CD4-positive, CD25-positive, alpha-beta regulatory T cell (primary cell): ENCODE results near the gene ARGFX. TPM values are rescaled to one million over a fixed set of nuclear protein-coding genes. Genes with fewer than 3 reads are reported as not detected.

Source experiments
- ATAC-seq, 2 donors: fragments of 150-1000 bp; cut with Tn5 transposase; one replicate each; pipeline ENCODE4 v1.10.0; 2021; ENCODE audit warnings: low read depth in 2 of 2, moderate number of reproducible peaks in 2 of 2, moderate library complexity in 1 of 2
- DNase-seq, 3 donors: peaks; one replicate each; pipeline versions ENCODE4 v3.0.0 to v3.0.0-alpha.2; 2012 to 2022; ENCODE audit warnings: mixed read lengths in 1 of 3
- H3K27ac ChIP-seq: one replicate; pipeline ENCODE4 v1.7.0; 2013; ENCODE audit warnings: mild to moderate bottlenecking, low read length; ENCODE audit not compliant: insufficient read depth, poor library complexity, severe bottlenecking
- H3K27me3 ChIP-seq: one replicate; pipeline ENCODE4 v1.7.0; 2013; ENCODE audit warnings: low read length; ENCODE audit not compliant: control insufficient read depth, insufficient read depth
- H3K36me3 ChIP-seq: one replicate; pipeline ENCODE4 v1.7.0; 2013; ENCODE audit warnings: mild to moderate bottlenecking, low read length, moderate library complexity; ENCODE audit not compliant: control insufficient read depth, insufficient read depth
- H3K4me1 ChIP-seq: 2 replicates; pipeline ENCODE4 v1.7.0; 2013; ENCODE audit warnings: mild to moderate bottlenecking, low read length; ENCODE audit not compliant: insufficient read depth, control insufficient read depth, poor library complexity, severe bottlenecking
- H3K4me3 ChIP-seq: one replicate; pipeline ENCODE4 v1.7.0; 2013; ENCODE audit warnings: low read depth, mild to moderate bottlenecking, low read length, moderate library complexity
- H3K9me3 ChIP-seq, 2 experiments: 1 replicate in 1 of 2; 2 replicates in 1 of 2; pipeline ENCODE4 v1.7.0; 2013; ENCODE audit warnings: low read length in 2 of 2, mild to moderate bottlenecking in 1 of 2, moderate library complexity in 1 of 2; ENCODE audit not compliant: control insufficient read depth in 2 of 2
- H3K27ac Mint-ChIP-seq, 3 donors: one replicate each; pipeline ENCODE4 v1.8.0; 2020 to 2022; ENCODE audit warnings: mild to moderate bottlenecking in 3 of 3, mixed read lengths in 3 of 3, moderate library complexity in 2 of 3
- H3K27me3 Mint-ChIP-seq: one replicate; pipeline ENCODE4 v1.8.0; 2022; ENCODE audit warnings: mild to moderate bottlenecking, mixed read lengths
- H3K36me3 Mint-ChIP-seq: one replicate; pipeline ENCODE4 v1.8.0; 2020; ENCODE audit warnings: mixed read lengths
- H3K4me1 Mint-ChIP-seq, 4 donors: one replicate each; pipeline ENCODE4 v1.8.0; 2020 to 2022; ENCODE audit warnings: mixed read lengths in 4 of 4, mild to moderate bottlenecking in 1 of 4
- H3K4me3 Mint-ChIP-seq, 4 donors: one replicate each; pipeline ENCODE4 v1.8.0; 2020 to 2022; ENCODE audit warnings: mild to moderate bottlenecking in 4 of 4, mixed read lengths in 4 of 4, moderate library complexity in 3 of 4
- H3K9me3 Mint-ChIP-seq, 7 donors: one replicate each; pipeline ENCODE4 v1.8.0; 2020 to 2022; ENCODE audit warnings: mixed read lengths in 7 of 7, mild to moderate bottlenecking in 3 of 7, moderate library complexity in 2 of 7
- polyA plus RNA-seq, 4 donors: library from polyadenylated mRNA; unstranded; fragments of 300-500 nt; fragmentation: Illumina TruSeq; gene quantifications; one replicate each; pipeline ENCODE4 v1.2.3, GENCODE V29; 2021
- total RNA-seq: library from RNA; stranded (reverse); gene quantifications from one replicate; pipeline ENCODE4 v1.2.3, GENCODE V29; 2022

The ARGFX gene
- total and polyA plus RNA-seq, 5 donors from 2014 or later: not detected

DNA sequence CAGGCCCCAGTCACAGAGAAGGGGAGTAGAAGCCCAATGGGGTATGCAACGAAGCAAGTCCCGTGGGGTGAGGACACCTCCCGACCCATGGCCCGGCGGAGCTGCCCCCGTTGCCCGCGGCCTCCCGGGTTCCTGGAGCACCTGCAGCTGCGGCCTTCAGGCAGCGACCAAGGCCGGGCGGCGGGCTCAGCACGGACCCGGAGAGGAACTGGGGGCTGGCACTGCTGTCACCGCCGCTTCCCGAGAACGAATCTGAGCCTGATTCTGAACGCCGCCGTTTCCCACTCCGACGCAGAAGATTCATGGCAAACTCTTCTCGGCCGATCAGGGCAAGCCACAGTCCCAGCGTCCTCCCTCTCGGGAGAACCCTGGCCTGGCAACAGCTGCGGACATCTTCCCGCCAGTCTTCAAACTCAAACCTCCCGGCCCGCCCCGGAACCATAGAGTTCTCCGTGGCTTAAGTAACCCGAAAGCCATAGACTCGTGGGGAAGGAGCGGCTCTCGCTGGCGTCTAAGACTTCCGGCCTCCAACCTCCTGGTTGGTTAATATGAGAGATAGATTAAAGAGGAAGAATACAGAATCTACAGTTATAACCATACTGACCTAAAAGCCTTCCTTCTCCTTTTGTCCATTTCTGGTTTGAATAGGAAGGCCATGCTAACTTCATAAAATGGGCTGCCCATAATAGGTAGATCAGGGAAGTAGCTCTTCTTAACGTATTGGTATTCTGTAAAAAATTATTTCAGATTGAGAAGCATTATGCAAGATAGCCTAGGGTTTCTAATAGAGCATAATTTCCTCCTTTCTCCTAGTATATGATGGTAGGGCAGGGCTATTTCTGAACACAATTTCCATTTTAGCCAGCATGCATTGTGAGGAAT lies 21.9 kb upstream of the ARGFX start, which contains the start of gene POLQ:
Gene POLQ, minus strand, starts transcription at position 415 of the 882 bp plus-strand sequence. Its CDS starts 111 bp downstream, at position 304.
- no peaks in the 10 kb centered on the region for H3K9me3 ChIP-seq
- H3K27me3 ChIP-seq: no peaks in the 10 kb centered on the region
- H3K9me3 Mint-ChIP-seq: no peaks in the 10 kb centered on the region
- H3K36me3 Mint-ChIP-seq: no peaks in the 10 kb centered on the region
- H3K4me1 ChIP-seq: peaks cover 13% of the 10 kb centered on the region
- H3K4me3 ChIP-seq: peak within 1 kb of the TSS; percentile 100
- H3K27me3 Mint-ChIP-seq: peaks cover 5% of the 10 kb centered on the region
- peak within 1 kb of the TSS; percentile 89 to 93 (median 91) for H3K27ac Mint-ChIP-seq
- H3K36me3 ChIP-seq: no peaks in the 10 kb centered on the region
- ATAC-seq: peak; percentile 99
- peaks cover 8 to 19% (median 10%) of the 10 kb centered on the region in 4 donors for H3K4me1 Mint-ChIP-seq
- peak; percentile 80 to 97 (median 89) for DNase-seq
- peak within 1 kb of the TSS; percentile 88 to 97 (median 90) for H3K4me3 Mint-ChIP-seq
- H3K27ac ChIP-seq: peak within 1 kb of the TSS; percentile 80

DNA sequence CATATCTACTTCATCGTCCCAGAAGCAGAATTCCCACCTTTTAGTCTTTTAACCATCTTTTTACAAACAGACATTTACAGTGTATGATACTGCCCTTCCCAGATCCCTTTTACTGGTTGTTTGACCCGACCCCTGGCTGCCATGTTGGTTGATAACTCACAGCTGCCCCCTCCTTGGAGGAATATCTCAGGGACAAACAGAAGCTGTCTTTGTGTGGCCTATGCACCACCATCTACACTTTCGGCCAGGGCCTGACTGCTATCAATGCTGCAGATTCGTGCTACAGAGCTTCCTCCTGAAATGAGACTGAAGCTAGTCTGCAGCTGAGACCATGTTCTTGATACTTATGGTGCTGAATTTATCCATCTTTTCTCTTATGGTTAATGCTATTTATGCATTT lies 15.4 kb upstream of the ARGFX start:
- H3K36me3 ChIP-seq: no peaks in the 10 kb centered on the region
- no peak overlapping the region for H3K4me3 Mint-ChIP-seq
- no peak overlapping the region for H3K4me3 ChIP-seq
- H3K36me3 Mint-ChIP-seq: no peaks in the 10 kb centered on the region
- no peaks in the 10 kb centered on the region for H3K4me1 Mint-ChIP-seq
- H3K9me3 ChIP-seq: no peaks in the 10 kb centered on the region
- H3K27me3 Mint-ChIP-seq: peaks cover 9% of the 10 kb centered on the region
- ATAC-seq (no peak), DNase-seq (no peak)
- no peak overlapping the region for H3K27ac Mint-ChIP-seq
- no peak overlapping the region for H3K27ac ChIP-seq
- peaks cover 0 to 2% (median 0%) of the 10 kb centered on the region in 7 donors for H3K9me3 Mint-ChIP-seq
- H3K4me1 ChIP-seq: no peaks in the 10 kb centered on the region
- no peaks in the 10 kb centered on the region for H3K27me3 ChIP-seq

DNA sequence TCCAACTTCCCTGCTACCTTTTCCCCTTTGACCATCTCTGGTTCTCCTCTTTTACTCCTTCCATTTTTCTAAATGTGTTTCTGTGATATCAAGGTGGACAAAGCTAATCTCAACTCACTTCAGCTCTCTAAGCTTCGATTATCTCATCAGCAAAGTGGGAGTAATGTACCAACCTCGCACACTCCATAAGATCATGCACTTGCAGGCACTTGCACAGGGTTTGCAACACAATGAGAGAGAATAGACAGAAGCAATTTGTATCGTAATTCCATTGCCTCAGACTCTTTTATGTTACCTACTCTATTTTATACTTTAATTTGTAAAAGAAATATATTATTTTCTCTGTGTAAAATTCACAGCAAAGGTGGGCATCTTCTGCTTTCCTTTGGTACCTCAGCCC lies 15.0 kb upstream of the ARGFX start:
- H3K4me1 ChIP-seq: no peaks in the 10 kb centered on the region
- H3K27me3 ChIP-seq: no peaks in the 10 kb centered on the region
- Mint-ChIP-seq H3K4me1 (no peaks in the 10 kb centered on the region), H3K4me3 (no peak overlapping the region), H3K27ac (no peak overlapping the region), H3K27me3 (peaks cover 9% of the 10 kb centered on the region), H3K36me3 (no peaks in the 10 kb centered on the region), H3K9me3 (peaks cover 0 to 2% (median 0%) of the 10 kb centered on the region in 7 donors)
- no peaks in the 10 kb centered on the region for H3K36me3 ChIP-seq
- ATAC-seq (no peak), DNase-seq (no peak)
- H3K9me3 ChIP-seq: no peaks in the 10 kb centered on the region
- H3K4me3 ChIP-seq: no peak overlapping the region
- H3K27ac ChIP-seq: no peak overlapping the region

DNA sequence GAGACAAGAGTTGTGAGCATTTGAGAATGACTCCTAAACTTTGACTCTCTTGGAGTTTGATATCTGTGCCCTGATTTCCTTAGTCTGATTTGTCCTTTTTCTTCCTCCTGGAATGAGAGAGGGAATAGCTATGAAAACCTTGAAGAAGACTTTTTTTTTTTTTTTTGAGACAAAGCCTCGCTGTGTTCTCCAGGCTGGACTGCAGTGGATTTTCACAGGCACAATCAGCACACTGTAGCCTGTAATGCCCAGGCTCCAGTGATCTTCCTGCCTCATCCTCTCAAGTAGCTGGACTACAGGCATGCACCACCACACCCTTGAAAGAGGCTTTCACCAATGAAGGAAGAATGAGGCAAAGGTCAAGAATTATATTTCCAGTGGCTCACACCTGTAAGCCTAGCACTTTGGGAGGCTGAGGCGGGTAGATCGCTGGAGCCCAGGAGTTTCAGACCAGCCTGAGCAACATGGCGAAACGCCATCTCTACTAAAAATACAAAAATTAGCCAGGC lies 10.3 kb upstream of the ARGFX start:
- Histone ChIP-seq H3K27ac (no peak overlapping the region), H3K9me3 (no peaks in the 10 kb centered on the region), H3K36me3 (no peaks in the 10 kb centered on the region), H3K4me3 (no peak overlapping the region), H3K4me1 (no peaks in the 10 kb centered on the region), H3K27me3 (no peaks in the 10 kb centered on the region)
- no peak for DNase-seq
- H3K27me3 Mint-ChIP-seq: peaks cover 9% of the 10 kb centered on the region
- no peak overlapping the region for H3K27ac Mint-ChIP-seq
- H3K4me3 Mint-ChIP-seq: no peak overlapping the region
- H3K36me3 Mint-ChIP-seq: no peaks in the 10 kb centered on the region
- H3K4me1 Mint-ChIP-seq: no peaks in the 10 kb centered on the region
- peaks cover 0 to 3% (median 0%) of the 10 kb centered on the region in 7 donors for H3K9me3 Mint-ChIP-seq
- ATAC-seq: no peak

DNA sequence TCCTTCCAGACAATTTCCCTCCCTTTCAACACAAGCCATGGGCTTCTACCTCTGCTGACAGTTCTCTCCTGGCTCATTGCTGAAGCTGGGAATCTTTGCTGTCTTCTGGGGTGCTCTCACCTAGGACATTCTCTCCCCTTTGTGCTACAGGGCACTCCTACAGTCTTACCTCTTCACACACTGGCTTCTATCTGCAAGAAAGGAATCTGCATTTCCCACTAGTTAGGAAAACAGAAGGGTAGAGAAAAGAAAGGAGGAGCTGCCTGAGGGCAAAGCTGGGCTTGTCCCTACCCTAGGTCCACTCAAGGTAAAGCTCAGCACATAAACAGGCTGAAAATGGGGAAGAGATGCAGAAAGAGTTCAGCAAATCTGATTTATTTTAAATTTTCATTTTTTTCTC lies 5.6 kb upstream of the ARGFX start:
- H3K9me3 Mint-ChIP-seq: peaks cover 0 to 1% (median 0%) of the 10 kb centered on the region in 7 donors
- H3K36me3 Mint-ChIP-seq: no peaks in the 10 kb centered on the region
- no peak for ATAC-seq
- no peaks in the 10 kb centered on the region for H3K4me1 Mint-ChIP-seq
- no peak overlapping the region for H3K4me3 ChIP-seq
- H3K36me3 ChIP-seq: no peaks in the 10 kb centered on the region
- no peaks in the 10 kb centered on the region for H3K9me3 ChIP-seq
- no peak overlapping the region for H3K27ac Mint-ChIP-seq
- no peak overlapping the region for H3K27ac ChIP-seq
- H3K4me1 ChIP-seq: no peaks in the 10 kb centered on the region
- H3K27me3 Mint-ChIP-seq: peaks cover 9% of the 10 kb centered on the region
- DNase-seq: no peak
- no peaks in the 10 kb centered on the region for H3K27me3 ChIP-seq
- H3K4me3 Mint-ChIP-seq: no peak overlapping the region

DNA sequence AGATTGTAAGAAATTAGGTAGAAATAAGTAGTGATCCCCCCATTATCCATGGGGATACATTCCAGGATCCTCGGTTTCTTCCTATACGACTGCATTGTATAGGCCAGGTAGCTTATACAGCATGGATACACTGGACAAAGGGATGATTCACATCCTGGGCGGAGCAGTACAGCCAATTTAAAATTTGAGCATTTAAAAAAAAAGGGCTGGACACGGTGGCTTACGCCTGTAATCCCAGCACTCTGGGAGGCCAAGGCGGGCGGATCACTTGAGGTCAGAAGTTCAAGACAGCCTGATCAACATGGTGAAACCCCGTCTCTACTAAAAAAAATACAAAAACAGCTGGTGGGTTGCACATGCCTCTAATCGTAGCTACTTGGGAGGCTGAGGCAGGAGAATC lies 976 bp upstream of the ARGFX start:
- Histone ChIP-seq H3K4me1 (no peaks in the 10 kb centered on the region), H3K4me3 (no peak overlapping the region), H3K27me3 (peaks cover 2% of the 10 kb centered on the region), H3K9me3 (no peaks in the 10 kb centered on the region), H3K27ac (no peak overlapping the region), H3K36me3 (no peaks in the 10 kb centered on the region)
- H3K4me3 Mint-ChIP-seq: no peak overlapping the region
- DNase-seq: no peak
- no peaks in the 10 kb centered on the region for H3K36me3 Mint-ChIP-seq
- no peak overlapping the region for H3K27ac Mint-ChIP-seq
- peaks cover 17% of the 10 kb centered on the region for H3K27me3 Mint-ChIP-seq
- H3K9me3 Mint-ChIP-seq: no peaks in the 10 kb centered on the region
- ATAC-seq: no peak
- no peaks in the 10 kb centered on the region for H3K4me1 Mint-ChIP-seq

DNA sequence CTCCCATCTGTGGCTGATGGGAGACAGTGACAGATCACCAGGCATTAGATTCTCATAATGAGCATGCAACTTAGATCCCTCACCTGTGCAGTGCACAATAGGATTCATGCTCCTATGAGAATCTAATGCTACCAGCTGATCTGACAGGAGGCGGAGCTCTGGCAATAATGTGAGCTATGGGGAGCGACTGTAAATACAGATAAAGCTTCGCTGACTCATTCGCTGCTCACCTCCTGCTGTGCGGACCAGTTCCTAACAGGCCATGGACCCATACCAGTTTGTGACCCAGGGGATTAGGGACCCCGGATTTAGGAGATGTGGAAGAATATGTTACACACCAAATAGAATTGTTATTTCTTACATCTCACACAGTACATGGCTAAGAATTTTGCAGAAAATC lies 6.7 kb downstream of the ARGFX start:
- Histone ChIP-seq H3K36me3 (no peaks in the 10 kb centered on the region), H3K9me3 (no peaks in the 10 kb centered on the region), H3K27me3 (no peaks in the 10 kb centered on the region), H3K4me3 (no peak overlapping the region), H3K4me1 (no peaks in the 10 kb centered on the region), H3K27ac (no peak overlapping the region)
- no peak for DNase-seq
- H3K4me1 Mint-ChIP-seq: no peaks in the 10 kb centered on the region
- H3K27me3 Mint-ChIP-seq: peaks cover 25% of the 10 kb centered on the region
- no peaks in the 10 kb centered on the region for H3K36me3 Mint-ChIP-seq
- ATAC-seq: no peak
- H3K4me3 Mint-ChIP-seq: no peak overlapping the region
- H3K9me3 Mint-ChIP-seq: no peaks in the 10 kb centered on the region
- H3K27ac Mint-ChIP-seq: no peak overlapping the region

DNA sequence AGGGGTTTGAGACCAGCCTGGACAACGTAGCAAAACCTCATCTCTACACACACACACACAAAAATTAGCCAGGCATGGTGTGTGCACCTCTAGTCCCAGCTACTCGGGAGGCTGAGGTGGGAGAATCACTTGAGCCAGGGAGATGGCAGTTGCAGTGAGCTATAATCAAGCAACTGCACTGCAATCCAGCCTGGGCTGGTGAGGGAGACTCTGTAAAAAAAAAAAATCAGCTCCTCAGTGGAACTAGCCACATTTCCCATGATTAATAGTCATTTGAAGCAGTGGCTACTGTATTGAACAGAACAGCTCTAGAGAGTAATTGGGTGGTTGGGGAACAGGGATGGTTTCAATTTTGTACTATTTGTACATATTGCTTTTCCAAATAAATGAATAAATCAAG lies 13.9 kb downstream of the ARGFX start:
- Histone ChIP-seq H3K4me3 (no peak overlapping the region), H3K4me1 (no peaks in the 10 kb centered on the region), H3K27ac (no peak overlapping the region), H3K9me3 (no peaks in the 10 kb centered on the region), H3K36me3 (no peaks in the 10 kb centered on the region), H3K27me3 (no peaks in the 10 kb centered on the region)
- Mint-ChIP-seq H3K27me3 (peaks cover 28% of the 10 kb centered on the region), H3K27ac (no peak overlapping the region), H3K4me3 (no peak overlapping the region), H3K4me1 (no peaks in the 10 kb centered on the region), H3K9me3 (peaks cover 0 to 2% (median 0%) of the 10 kb centered on the region in 7 donors), H3K36me3 (no peaks in the 10 kb centered on the region)
- DNase-seq (no peak), ATAC-seq (no peak)
